Liver (tissue), 9 donors: ENCODE results near the gene ATP6V0A4. TPM values are rescaled to one million over a fixed set of nuclear protein-coding genes. Genes with fewer than 3 reads are reported as not detected.

Experiments used
- DNase-seq: peaks from one replicate; pipeline ENCODE4 v3.0.0-alpha.2; 2017; ENCODE audit warnings: low spot score
- H3K27ac ChIP-seq, 2 donors: one replicate each; pipeline ENCODE4 v1.7.0; 2013; ENCODE audit warnings: inconsistent platforms in 2 of 2, low read length in 2 of 2, control low read depth in 1 of 2, low read depth in 1 of 2, mild to moderate bottlenecking in 1 of 2
- H3K27me3 ChIP-seq, 4 donors: one replicate each; pipeline versions ENCODE4 v1.6.1 to v1.7.0; 2013; ENCODE audit warnings: low read length in 3 of 4, inconsistent platforms in 1 of 4, mild to moderate bottlenecking in 1 of 4, moderate library complexity in 1 of 4; ENCODE audit not compliant: control insufficient read depth in 4 of 4, insufficient read depth in 4 of 4
- H3K36me3 ChIP-seq, 4 donors: one replicate each; pipeline versions ENCODE4 v1.6.1 to v1.7.0; 2013; ENCODE audit warnings: low read length in 3 of 4, mild to moderate bottlenecking in 3 of 4, low read depth in 1 of 4, moderate library complexity in 1 of 4; ENCODE audit not compliant: control insufficient read depth in 4 of 4, insufficient read depth in 3 of 4
- H3K4me1 ChIP-seq, 4 donors: one replicate each; pipeline versions ENCODE4 v1.6.1 to v1.7.0; 2013; ENCODE audit warnings: low read length in 3 of 4, mild to moderate bottlenecking in 3 of 4, moderate library complexity in 1 of 4; ENCODE audit not compliant: control insufficient read depth in 4 of 4, insufficient read depth in 4 of 4
- H3K4me3 ChIP-seq, 3 donors: one replicate each; pipeline versions ENCODE4 v1.6.1 to v1.7.0; 2013; ENCODE audit warnings: low read length in 3 of 3, control low read depth in 1 of 3, low read depth in 1 of 3, mild to moderate bottlenecking in 1 of 3
- H3K9ac ChIP-seq, 2 donors: one replicate each; pipeline ENCODE4 v1.7.0; 2013; ENCODE audit warnings: low read length in 2 of 2, mild to moderate bottlenecking in 2 of 2, moderate library complexity in 2 of 2, control low read depth in 1 of 2, low read depth in 1 of 2
- H3K9me3 ChIP-seq, 4 donors: one replicate each; pipeline versions ENCODE4 v1.6.1 to v1.7.0; 2013; ENCODE audit warnings: low read length in 3 of 4; ENCODE audit not compliant: control insufficient read depth in 4 of 4
- EGR1 ChIP-seq, 2 donors: IDR thresholded peaks; 2 replicates each; pipeline ENCODE4 v1.6.1; 2016 to 2018; ENCODE audit warnings: antibody characterized with exemption in 2 of 2, low read depth in 2 of 2
- FOXA1 ChIP-seq: IDR thresholded peaks from 2 replicates; pipeline ENCODE4 v1.6.1; 2016; ENCODE audit warnings: antibody characterized with exemption
- FOXA2 ChIP-seq: IDR thresholded peaks from 2 replicates; pipeline ENCODE4 v1.6.1; 2016; ENCODE audit warnings: antibody characterized with exemption
- GABPA ChIP-seq, 2 donors: IDR thresholded peaks in 1 of 2; conservative IDR thresholded peaks in 1 of 2; 2 replicates each; pipeline ENCODE4 v1.6.1; 2016; ENCODE audit warnings: antibody characterized with exemption in 2 of 2, mild to moderate bottlenecking in 1 of 2, moderate library complexity in 1 of 2
- HNF4A ChIP-seq, 2 donors: conservative IDR thresholded peaks; 2 replicates each; pipeline ENCODE4 v1.6.1; 2016; ENCODE audit warnings: antibody characterized with exemption in 2 of 2, mild to moderate bottlenecking in 2 of 2
- HNF4G ChIP-seq: IDR thresholded peaks from 2 replicates; pipeline ENCODE4 v1.6.1; 2016; ENCODE audit warnings: antibody characterized with exemption
- JUND ChIP-seq, 2 donors: IDR thresholded peaks; 2 replicates each; pipeline ENCODE4 v1.6.1; 2016; ENCODE audit warnings: antibody characterized with exemption in 2 of 2
- NR2F2 ChIP-seq: IDR thresholded peaks from 2 replicates; pipeline ENCODE4 v1.6.1; 2016; ENCODE audit warnings: antibody characterized with exemption
- RAD21 ChIP-seq, 2 donors: IDR thresholded peaks; 2 replicates each; pipeline ENCODE4 v1.6.1; 2016; ENCODE audit warnings: antibody characterized with exemption in 2 of 2, mild to moderate bottlenecking in 2 of 2
- RXRA ChIP-seq, 2 donors: IDR thresholded peaks; 2 replicates each; pipeline ENCODE4 v1.6.1; 2017 to 2018; ENCODE audit warnings: antibody characterized with exemption in 2 of 2, mild to moderate bottlenecking in 1 of 2
- SP1 ChIP-seq: IDR thresholded peaks from 2 replicates; pipeline ENCODE4 v1.6.1; 2018; ENCODE audit warnings: antibody characterized with exemption, mild to moderate bottlenecking
- TAF1 ChIP-seq: conservative IDR thresholded peaks from 2 replicates; pipeline ENCODE4 v1.6.1; 2016; ENCODE audit warnings: antibody characterized with exemption, mild to moderate bottlenecking
- YY1 ChIP-seq: IDR thresholded peaks from 2 replicates; pipeline ENCODE4 v1.6.1; 2016; ENCODE audit warnings: antibody characterized with exemption, mild to moderate bottlenecking
- WGBS: extraction: QIAGEN DNeasy Blood & Tissue Kit; methylation state at CpG from one replicate; pipeline ENCODE4 v1.1.7; 2013; 5-methylcytosine and 5-hydroxymethylcytosine counted together
- polyA plus RNA-seq, 2 donors: library from polyadenylated mRNA; stranded (reverse) in 1 of 2; unstranded in 1 of 2; fragments of 200-250 nt in 1 of 2; fragments of >200 nt in 1 of 2; fragmentation: Nextera tagmentation in 1 of 2; extraction: Ambion mirVana in 1 of 2; gene quantifications; one replicate each; pipeline versions ENCODE4 v1.2.1 to v1.2.3, GENCODE V29; 2013 to 2015
- total RNA-seq, 2 donors: library from RNA; depleted of rRNA; stranded (reverse); fragments of >200 nt; gene quantifications; one replicate each; pipeline ENCODE4 v1.2.3, GENCODE V29; 2014
- TF ChIP-seq, protein P1 (sequence below): fragments of 150-350 bp; IDR thresholded peaks from 2 replicates; pipeline ENCODE4 v1.5.1; 2017; ENCODE audit warnings: improper control_type of control experiment, low read depth, low read length; ENCODE audit not compliant: missing input control
- TF ChIP-seq, protein P2 (sequence below): IDR thresholded peaks from 2 replicates; pipeline ENCODE4 v1.6.1; 2016; ENCODE audit warnings: antibody characterized with exemption
- TF ChIP-seq, protein P3 (sequence below): IDR thresholded peaks from 2 replicates; pipeline ENCODE4 v1.6.1; 2016; ENCODE audit warnings: antibody characterized with exemption
- TF ChIP-seq, protein P4 (sequence below): IDR thresholded peaks from 2 replicates; pipeline ENCODE4 v1.6.1; 2016; ENCODE audit warnings: antibody characterized with exemption
- TF ChIP-seq, protein P5 (sequence below): IDR thresholded peaks from 2 replicates; pipeline ENCODE4 v1.6.1; 2016; ENCODE audit warnings: antibody characterized with exemption, mild to moderate bottlenecking
- donor health status: healthy.
- donor health status: healthy.
- donor health status: healthy.
- donor health status: healthy.
- donor health status: healthy.

The ATP6V0A4 gene
- total and polyA plus RNA-seq, 4 donors = not detected

DNA sequence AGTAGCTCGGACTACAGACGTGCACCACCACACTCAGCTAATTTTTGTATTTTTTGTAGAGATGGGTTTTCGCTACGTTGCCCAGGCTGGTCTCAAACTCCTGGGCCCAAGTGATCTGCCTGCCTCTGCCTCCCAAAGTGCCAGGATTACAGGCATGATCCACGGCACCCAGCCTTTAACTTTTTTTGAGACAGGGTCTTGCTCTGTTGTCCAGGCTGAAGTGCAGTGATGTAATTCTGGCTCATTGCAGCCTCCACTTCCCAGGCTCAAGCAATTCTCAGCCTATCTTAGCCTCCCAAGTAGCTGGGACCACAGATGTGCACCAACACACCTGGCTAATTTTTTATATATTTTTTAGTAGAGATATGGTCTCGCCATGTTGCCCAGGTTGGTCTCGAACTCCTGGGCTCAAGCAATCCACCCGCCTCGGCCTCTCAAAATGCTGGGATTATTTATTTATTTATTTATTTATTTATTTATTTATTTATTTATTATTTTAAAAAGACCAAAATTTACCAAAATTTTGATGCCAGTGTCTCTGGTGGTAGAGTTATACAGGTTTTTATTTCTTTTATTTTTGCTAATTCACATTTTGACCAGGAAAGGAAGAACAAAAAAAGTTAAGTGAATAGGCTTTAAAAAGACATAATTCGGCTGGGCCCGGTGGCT, 25.0 kb upstream of the ATP6V0A4 start:
- no peak overlapping the region for H3K27ac ChIP-seq
- H3K27me3 ChIP-seq = no peaks in the 10 kb centered on the region
- no peak for DNase-seq
- H3K36me3 ChIP-seq = no peaks in the 10 kb centered on the region
- no peak overlapping the region for H3K4me3 ChIP-seq
- H3K4me1 ChIP-seq = no peaks in the 10 kb centered on the region
- TF ChIP-seq YY1 (no peak), TAF1 (no peak), JUND (IDR thresholded peaks at IDR 0.05) (no peak), SP1 (no peak), HNF4G (no peak)
- TF ChIP-seq, protein P1, sequence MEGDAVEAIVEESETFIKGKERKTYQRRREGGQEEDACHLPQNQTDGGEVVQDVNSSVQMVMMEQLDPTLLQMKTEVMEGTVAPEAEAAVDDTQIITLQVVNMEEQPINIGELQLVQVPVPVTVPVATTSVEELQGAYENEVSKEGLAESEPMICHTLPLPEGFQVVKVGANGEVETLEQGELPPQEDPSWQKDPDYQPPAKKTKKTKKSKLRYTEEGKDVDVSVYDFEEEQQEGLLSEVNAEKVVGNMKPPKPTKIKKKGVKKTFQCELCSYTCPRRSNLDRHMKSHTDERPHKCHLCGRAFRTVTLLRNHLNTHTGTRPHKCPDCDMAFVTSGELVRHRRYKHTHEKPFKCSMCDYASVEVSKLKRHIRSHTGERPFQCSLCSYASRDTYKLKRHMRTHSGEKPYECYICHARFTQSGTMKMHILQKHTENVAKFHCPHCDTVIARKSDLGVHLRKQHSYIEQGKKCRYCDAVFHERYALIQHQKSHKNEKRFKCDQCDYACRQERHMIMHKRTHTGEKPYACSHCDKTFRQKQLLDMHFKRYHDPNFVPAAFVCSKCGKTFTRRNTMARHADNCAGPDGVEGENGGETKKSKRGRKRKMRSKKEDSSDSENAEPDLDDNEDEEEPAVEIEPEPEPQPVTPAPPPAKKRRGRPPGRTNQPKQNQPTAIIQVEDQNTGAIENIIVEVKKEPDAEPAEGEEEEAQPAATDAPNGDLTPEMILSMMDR = no peak
- TF ChIP-seq, protein P2, sequence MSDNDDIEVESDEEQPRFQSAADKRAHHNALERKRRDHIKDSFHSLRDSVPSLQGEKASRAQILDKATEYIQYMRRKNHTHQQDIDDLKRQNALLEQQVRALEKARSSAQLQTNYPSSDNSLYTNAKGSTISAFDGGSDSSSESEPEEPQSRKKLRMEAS = no peak
- no peaks in the 10 kb centered on the region for H3K9me3 ChIP-seq
- 95% methylated on average over 11 of the region's 11 CpGs for WGBS
- no peak overlapping the region for H3K9ac ChIP-seq

DNA sequence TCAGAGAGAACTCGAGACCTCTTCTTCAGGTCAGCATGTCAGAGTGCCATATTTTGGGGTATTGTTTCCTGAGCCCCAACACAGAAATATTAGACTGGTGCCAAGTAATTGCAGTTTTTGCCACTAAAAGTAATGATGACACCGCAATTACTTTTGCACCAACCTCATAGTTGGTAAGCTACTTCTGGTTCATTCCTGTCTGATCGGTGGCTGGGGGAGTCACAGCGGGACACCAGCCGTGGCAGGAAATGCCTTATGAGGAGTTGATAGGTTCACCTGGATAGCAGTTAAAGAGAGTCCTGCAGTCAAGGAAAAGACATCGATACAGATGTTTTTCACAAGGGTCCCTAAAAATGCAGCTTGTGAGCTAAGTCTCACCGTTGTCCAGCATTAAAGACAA, 23.9 kb upstream of the ATP6V0A4 start:
- Histone ChIP-seq H3K4me1 (no peaks in the 10 kb centered on the region), H3K9ac (no peak overlapping the region), H3K36me3 (no peaks in the 10 kb centered on the region), H3K4me3 (no peak overlapping the region), H3K9me3 (no peaks in the 10 kb centered on the region), H3K27ac (no peak overlapping the region), H3K27me3 (no peaks in the 10 kb centered on the region)
- no peak for TF ChIP-seq HNF4A (conservative IDR thresholded peaks at IDR 0.05)
- TF ChIP-seq, protein P3, sequence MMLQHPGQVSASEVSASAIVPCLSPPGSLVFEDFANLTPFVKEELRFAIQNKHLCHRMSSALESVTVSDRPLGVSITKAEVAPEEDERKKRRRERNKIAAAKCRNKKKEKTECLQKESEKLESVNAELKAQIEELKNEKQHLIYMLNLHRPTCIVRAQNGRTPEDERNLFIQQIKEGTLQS = no peak
- no peak for TF ChIP-seq RAD21 (IDR thresholded peaks at IDR 0.05)
- TF ChIP-seq YY1 = no peak
- TF ChIP-seq SP1 = no peak
- no peak for TF ChIP-seq HNF4G
- no peak for TF ChIP-seq FOXA1
- no peak for TF ChIP-seq EGR1 (IDR thresholded peaks at IDR 0.05; ENCODE audit: low read depth in 2 of 2)
- TF ChIP-seq, protein P1 = no peak
- no peak for TF ChIP-seq TAF1
- TF ChIP-seq JUND (IDR thresholded peaks at IDR 0.05) = no peak
- TF ChIP-seq FOXA2 = no peak
- TF ChIP-seq, protein P4, sequence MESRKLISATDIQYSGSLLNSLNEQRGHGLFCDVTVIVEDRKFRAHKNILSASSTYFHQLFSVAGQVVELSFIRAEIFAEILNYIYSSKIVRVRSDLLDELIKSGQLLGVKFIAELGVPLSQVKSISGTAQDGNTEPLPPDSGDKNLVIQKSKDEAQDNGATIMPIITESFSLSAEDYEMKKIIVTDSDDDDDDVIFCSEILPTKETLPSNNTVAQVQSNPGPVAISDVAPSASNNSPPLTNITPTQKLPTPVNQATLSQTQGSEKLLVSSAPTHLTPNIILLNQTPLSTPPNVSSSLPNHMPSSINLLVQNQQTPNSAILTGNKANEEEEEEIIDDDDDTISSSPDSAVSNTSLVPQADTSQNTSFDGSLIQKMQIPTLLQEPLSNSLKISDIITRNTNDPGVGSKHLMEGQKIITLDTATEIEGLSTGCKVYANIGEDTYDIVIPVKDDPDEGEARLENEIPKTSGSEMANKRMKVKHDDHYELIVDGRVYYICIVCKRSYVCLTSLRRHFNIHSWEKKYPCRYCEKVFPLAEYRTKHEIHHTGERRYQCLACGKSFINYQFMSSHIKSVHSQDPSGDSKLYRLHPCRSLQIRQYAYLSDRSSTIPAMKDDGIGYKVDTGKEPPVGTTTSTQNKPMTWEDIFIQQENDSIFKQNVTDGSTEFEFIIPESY = no peak
- TF ChIP-seq, protein P5, sequence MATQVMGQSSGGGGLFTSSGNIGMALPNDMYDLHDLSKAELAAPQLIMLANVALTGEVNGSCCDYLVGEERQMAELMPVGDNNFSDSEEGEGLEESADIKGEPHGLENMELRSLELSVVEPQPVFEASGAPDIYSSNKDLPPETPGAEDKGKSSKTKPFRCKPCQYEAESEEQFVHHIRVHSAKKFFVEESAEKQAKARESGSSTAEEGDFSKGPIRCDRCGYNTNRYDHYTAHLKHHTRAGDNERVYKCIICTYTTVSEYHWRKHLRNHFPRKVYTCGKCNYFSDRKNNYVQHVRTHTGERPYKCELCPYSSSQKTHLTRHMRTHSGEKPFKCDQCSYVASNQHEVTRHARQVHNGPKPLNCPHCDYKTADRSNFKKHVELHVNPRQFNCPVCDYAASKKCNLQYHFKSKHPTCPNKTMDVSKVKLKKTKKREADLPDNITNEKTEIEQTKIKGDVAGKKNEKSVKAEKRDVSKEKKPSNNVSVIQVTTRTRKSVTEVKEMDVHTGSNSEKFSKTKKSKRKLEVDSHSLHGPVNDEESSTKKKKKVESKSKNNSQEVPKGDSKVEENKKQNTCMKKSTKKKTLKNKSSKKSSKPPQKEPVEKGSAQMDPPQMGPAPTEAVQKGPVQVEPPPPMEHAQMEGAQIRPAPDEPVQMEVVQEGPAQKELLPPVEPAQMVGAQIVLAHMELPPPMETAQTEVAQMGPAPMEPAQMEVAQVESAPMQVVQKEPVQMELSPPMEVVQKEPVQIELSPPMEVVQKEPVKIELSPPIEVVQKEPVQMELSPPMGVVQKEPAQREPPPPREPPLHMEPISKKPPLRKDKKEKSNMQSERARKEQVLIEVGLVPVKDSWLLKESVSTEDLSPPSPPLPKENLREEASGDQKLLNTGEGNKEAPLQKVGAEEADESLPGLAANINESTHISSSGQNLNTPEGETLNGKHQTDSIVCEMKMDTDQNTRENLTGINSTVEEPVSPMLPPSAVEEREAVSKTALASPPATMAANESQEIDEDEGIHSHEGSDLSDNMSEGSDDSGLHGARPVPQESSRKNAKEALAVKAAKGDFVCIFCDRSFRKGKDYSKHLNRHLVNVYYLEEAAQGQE = no peak
- TF ChIP-seq NR2F2 = no peak
- no peak for TF ChIP-seq GABPA (IDR thresholded peaks at IDR 0.05 in 1 of 2, conservative IDR thresholded peaks at IDR 0.05 in 1 of 2)
- TF ChIP-seq, protein P2 = no peak
- no peak for TF ChIP-seq RXRA (IDR thresholded peaks at IDR 0.05)
- 95% methylated on average over 7 of the region's 7 CpGs for WGBS
- DNase-seq = no peak
